WTC11 (cell line): ENCODE measurements around the gene ACOXL. TPM values are rescaled to one million over a fixed set of nuclear protein-coding genes. Genes with fewer than 3 reads are reported as not detected.

Experiments
- ATAC-seq: fragments of 200-7000 bp; cut with Tn5 transposase; 2 replicates; pipeline ENCODE4 v1.10.0; 2021; ENCODE audit warnings: mild to moderate bottlenecking, moderate library complexity
- CTCF ChIA-PET: fragments of 300-600 bp; sonication (Branson Sonifier 250); formaldehyde crosslinking; loops from one replicate; lab custom pipeline; 2021; ENCODE audit warnings: antibody characterized with exemption; lab: Charles Lee
- POLR2A ChIA-PET: fragments of 350-600 bp; sonication (Branson Sonifier 250); formaldehyde crosslinking; loops from one replicate; lab custom pipeline; 2021; ENCODE audit warnings: antibody characterized with exemption; lab: Charles Lee
- DNase-seq: peaks from one replicate; pipeline ENCODE4 v3.0.0; 2021; ENCODE audit warnings: low spot score
- H3K27ac Mint-ChIP-seq: 2 replicates; pipeline ENCODE4 v1.8.0; 2021; ENCODE audit warnings: mixed read lengths
- H3K27me3 Mint-ChIP-seq: 2 replicates; pipeline ENCODE4 v1.8.0; 2021; ENCODE audit warnings: low read depth, mild to moderate bottlenecking, moderate library complexity, mixed read lengths
- H3K36me3 Mint-ChIP-seq: 2 replicates; pipeline ENCODE4 v1.8.0; 2021; ENCODE audit warnings: mixed read lengths
- H3K4me1 Mint-ChIP-seq: 2 replicates; pipeline ENCODE4 v1.8.0; 2022; ENCODE audit warnings: mixed read lengths
- H3K4me3 Mint-ChIP-seq: 2 replicates; pipeline ENCODE4 v1.8.0; 2021; ENCODE audit warnings: mild to moderate bottlenecking, moderate library complexity, mixed read lengths
- H3K9me3 Mint-ChIP-seq: 2 replicates; pipeline ENCODE4 v1.8.0; 2021; ENCODE audit warnings: mixed read lengths
- CTCF ChIP-seq: fragments of 200-600 bp; IDR thresholded peaks from 2 replicates; pipeline ENCODE4 v1.8.0; 2022; ENCODE audit warnings: antibody characterized with exemption
- E2F4 ChIP-seq: sonication (generic); formaldehyde crosslinking; IDR thresholded peaks from 2 replicates; pipeline ENCODE4 v1.8.1; 2022; ENCODE audit warnings: low read depth, mild to moderate bottlenecking, moderate library complexity, missing genetic modification reagents, borderline replicate concordance
- EMX1 ChIP-seq: fragments of 250-450 bp; sonication (Bioruptor Pico); IDR thresholded peaks from 2 replicates; pipeline ENCODE4 v1.8.0; 2021; ENCODE audit warnings: mild to moderate bottlenecking
- ERG ChIP-seq: fragments of 250-450 bp; sonication (Bioruptor Pico); IDR thresholded peaks from 2 replicates; pipeline ENCODE4 v1.8.0; 2021; ENCODE audit warnings: mild to moderate bottlenecking
- GTF2I ChIP-seq: fragments of 250-450 bp; sonication (Bioruptor Pico); conservative IDR thresholded peaks from 2 replicates; pipeline ENCODE4 v1.4.0; 2021; ENCODE audit warnings: mild to moderate bottlenecking
- HMGXB4 ChIP-seq: sonication (generic); formaldehyde crosslinking; IDR thresholded peaks from 2 replicates; pipeline ENCODE4 v1.8.1; 2023; ENCODE audit warnings: mild to moderate bottlenecking, moderate library complexity, missing genetic modification reagents
- IRF2 ChIP-seq: sonication (generic); formaldehyde crosslinking; IDR thresholded peaks from 2 replicates; pipeline ENCODE4 v1.8.0; 2022; ENCODE audit warnings: low read depth, missing genetic modification reagents, borderline replicate concordance
- OVOL2 ChIP-seq: fragments of 250-450 bp; sonication (Bioruptor Pico); IDR thresholded peaks from 2 replicates; pipeline ENCODE4 v1.9.0; 2021; ENCODE audit warnings: mild to moderate bottlenecking, borderline replicate concordance
- SOX15 ChIP-seq: fragments of 250-450 bp; sonication (Bioruptor Pico); IDR thresholded peaks from 2 replicates; pipeline ENCODE4 v1.9.0; 2021; ENCODE audit warnings: mild to moderate bottlenecking
- TP53 ChIP-seq: sonication (generic); formaldehyde crosslinking; IDR thresholded peaks from 2 replicates; pipeline ENCODE4 v1.8.1; 2023; ENCODE audit warnings: mild to moderate bottlenecking, missing genetic modification reagents
- ZNF138 ChIP-seq: sonication (generic); formaldehyde crosslinking; conservative IDR thresholded peaks from 2 replicates; pipeline ENCODE4 v1.8.1; 2022; ENCODE audit warnings: mild to moderate bottlenecking, moderate library complexity, missing genetic modification reagents
- ZNF281 ChIP-seq: sonication (generic); formaldehyde crosslinking; IDR thresholded peaks from 2 replicates; pipeline ENCODE4 v1.8.0; 2023; ENCODE audit warnings: mild to moderate bottlenecking, missing genetic modification reagents
- ZNF317 ChIP-seq: sonication (generic); formaldehyde crosslinking; IDR thresholded peaks from 2 replicates; pipeline ENCODE4 v1.8.1; 2023; ENCODE audit warnings: low read depth, mild to moderate bottlenecking, moderate library complexity, missing genetic modification reagents, borderline replicate concordance
- ZNF396 ChIP-seq: fragments of 250-450 bp; sonication (Bioruptor Pico); IDR thresholded peaks from 2 replicates; pipeline ENCODE4 v1.8.0; 2021; ENCODE audit warnings: mild to moderate bottlenecking, moderate library complexity, borderline replicate concordance
- ZNF416 ChIP-seq: fragments of 250-450 bp; sonication (Bioruptor Pico); IDR thresholded peaks from 2 replicates; pipeline ENCODE4 v1.9.0; 2021; ENCODE audit warnings: mild to moderate bottlenecking, inconsistent platforms
- ZNF423 ChIP-seq: fragments of 250-450 bp; sonication (Bioruptor Pico); IDR thresholded peaks from 2 replicates; pipeline ENCODE4 v2.1.2; 2022; ENCODE audit warnings: mild to moderate bottlenecking, moderate library complexity
- ZNF425 ChIP-seq: fragments of 250-450 bp; sonication (Bioruptor Pico); conservative IDR thresholded peaks from 2 replicates; pipeline ENCODE4 v1.9.0; 2021; ENCODE audit warnings: mild to moderate bottlenecking
- total RNA-seq: library from RNA; stranded (reverse); gene quantifications from 3 replicates; pipeline ENCODE4 v1.2.3, GENCODE V29; 2021

The ACOXL gene
- total RNA-seq, 1 experiment from 2014 or later: 14.9 TPM

GRCh38 chr2:110807522-110807921 lies 75.1 kb downstream of the ACOXL start:
- no peak overlapping the region for H3K4me3 Mint-ChIP-seq
- H3K27ac Mint-ChIP-seq: no peak overlapping the region
- peaks cover 36% of the 10 kb centered on the region for H3K36me3 Mint-ChIP-seq
- ChIA-PET POLR2A (no interaction called here), CTCF (no interaction called here)
- ATAC-seq: no peak
- peaks cover 25% of the 10 kb centered on the region for H3K4me1 Mint-ChIP-seq
- no peak for DNase-seq
- TF ChIP-seq ZNF425 (CRISPR knock-in tag): no peak
- no peak for TF ChIP-seq OVOL2 (CRISPR knock-in tag)
- TF ChIP-seq ZNF396 (CRISPR knock-in tag): no peak
- TF ChIP-seq ERG (CRISPR knock-in tag): no peak
- TF ChIP-seq ZNF416 (CRISPR knock-in tag): no peak
- no peak for TF ChIP-seq EMX1 (CRISPR knock-in tag)
- no peak for TF ChIP-seq E2F4
- no peak for TF ChIP-seq ZNF423
- no peak for TF ChIP-seq IRF2
- TF ChIP-seq ZNF138 (CRISPR knock-in tag): no peak
- no peak for TF ChIP-seq TP53
- no peak for TF ChIP-seq CTCF
- TF ChIP-seq ZNF281 (CRISPR knock-in tag): no peak
- no peak for TF ChIP-seq HMGXB4 (CRISPR knock-in tag)
- peaks cover 5% of the 10 kb centered on the region; the same call in 1 of the 2 replicates for H3K27me3 Mint-ChIP-seq
- H3K9me3 Mint-ChIP-seq: peaks cover 10% of the 10 kb centered on the region

- ChIA-PET CTCF (interaction anchor here (0.6 kb wide), 1 partner anchor 22 kb away, joined by 5 read pairs; no protein-coding TSS in a partner anchor), POLR2A (no interaction called here)
- H3K4me1 Mint-ChIP-seq: peaks cover 16% of the 10 kb centered on the region
- DNase-seq: no peak
- H3K27me3 Mint-ChIP-seq: no peaks in the 10 kb centered on the region
- peaks cover 12% of the 10 kb centered on the region for H3K36me3 Mint-ChIP-seq
- H3K9me3 Mint-ChIP-seq: no peaks in the 10 kb centered on the region
- H3K27ac Mint-ChIP-seq: no peak overlapping the region
- no peak for ATAC-seq
- no peak overlapping the region for H3K4me3 Mint-ChIP-seq
- TF ChIP-seq ZNF396 (CRISPR knock-in tag) (no peak), ZNF317 (CRISPR knock-in tag) (no peak), EMX1 (CRISPR knock-in tag) (no peak), SOX15 (no peak), GTF2I (CRISPR knock-in tag) (no peak), ZNF425 (CRISPR knock-in tag) (no peak), ZNF138 (CRISPR knock-in tag) (no peak), ZNF423 (no peak)
Measured at GRCh38 chr2:110810404-110810803, 78.0 kb downstream of the ACOXL start.
